Smooth muscle cell (in vitro differentiated cells): Measurements from ENCODE around the gene PLXNA2. TPM values are rescaled to one million over a fixed set of nuclear protein-coding genes. Genes with fewer than 3 reads are reported as not detected.

Experiments used
- DNase-seq: peaks from one replicate; lab custom pipeline; 2025; ENCODE audit not compliant: unreplicated experiment; lab: John Stamatoyannopoulos, UW
- H2AFZ ChIP-seq: fragments of 200-600 bp; sonication (generic); 2 replicates; pipeline ENCODE4 v1.6.0; 2016; ENCODE audit warnings: antibody characterized with exemption, low read depth, mild to moderate bottlenecking
- H3F3A ChIP-seq: fragments of 200-600 bp; sonication (generic); 2 replicates; pipeline ENCODE4 v1.6.0; 2017; ENCODE audit warnings: antibody characterized with exemption, low read depth
- H3K27ac ChIP-seq: fragments of 200-600 bp; sonication (generic); 2 replicates; pipeline ENCODE4 v1.5.1; 2016; ENCODE audit warnings: low read depth, mild to moderate bottlenecking
- H3K27me3 ChIP-seq: fragments of 200-600 bp; sonication (generic); 2 replicates; pipeline ENCODE4 v1.6.1; 2016; ENCODE audit warnings: low read depth, mild to moderate bottlenecking
- H3K36me3 ChIP-seq: fragments of 200-600 bp; sonication (generic); 2 replicates; pipeline ENCODE4 v1.5.1; 2016; ENCODE audit warnings: low read depth
- H3K4me1 ChIP-seq: fragments of 200-600 bp; sonication (generic); 2 replicates; pipeline ENCODE4 v1.5.1; 2016; ENCODE audit warnings: low read depth
- H3K4me2 ChIP-seq: fragments of 200-600 bp; sonication (generic); 2 replicates; pipeline ENCODE4 v1.6.0; 2016; ENCODE audit warnings: mild to moderate bottlenecking
- H3K4me3 ChIP-seq: fragments of 200-600 bp; sonication (generic); 2 replicates; pipeline ENCODE4 v1.5.1; 2016; ENCODE audit warnings: mild to moderate bottlenecking
- H3K79me2 ChIP-seq: fragments of 200-600 bp; sonication (generic); 2 replicates; pipeline ENCODE4 v1.6.0; 2016; ENCODE audit warnings: low read depth, mild to moderate bottlenecking
- H3K9ac ChIP-seq: fragments of 200-600 bp; sonication (generic); 2 replicates; pipeline ENCODE4 v1.6.0; 2016; ENCODE audit warnings: low read depth
- H3K9me3 ChIP-seq: fragments of 200-600 bp; sonication (generic); replicated peaks from 2 replicates; pipeline ENCODE4 v1.5.1; 2016; ENCODE audit warnings: low read depth
- H4K20me1 ChIP-seq: fragments of 200-600 bp; sonication (generic); 2 replicates; pipeline ENCODE4 v1.6.0; 2016; ENCODE audit warnings: low read depth
- CTCF ChIP-seq: fragments of 200-600 bp; sonication (generic); IDR thresholded peaks from 2 replicates; pipeline ENCODE4 v1.5.1; 2017; ENCODE audit warnings: borderline replicate concordance, mild to moderate bottlenecking, antibody characterized with exemption; ENCODE audit not compliant: insufficient read depth, poor library complexity, severe bottlenecking
- WGBS: methylation state at CpG from one replicate; pipeline ENCODE4 v1.1.7; 2016; ENCODE audit warnings: low lambda C conversion rate; 5-methylcytosine and 5-hydroxymethylcytosine counted together
- polyA plus RNA-seq: library from polyadenylated mRNA; unstranded; fragments of >200 nt; fragmentation: Nextera tagmentation; extraction: Ambion mirVana; gene quantifications from 2 replicates; pipeline ENCODE4 v1.2.1, GENCODE V29; 2016
- total RNA-seq: library from RNA; depleted of rRNA; stranded (reverse); fragments of >200 nt; gene quantifications from 2 replicates; pipeline ENCODE4 v1.2.3, GENCODE V29; 2014

The PLXNA2 gene
- total and polyA plus RNA-seq, 2 experiments from 2014 or later, result 8.2 to 8.7 TPM

- Histone ChIP-seq H3K36me3 (no peaks in the 10 kb centered on the region), H3K4me2 (no peak overlapping the region), H3K9me3 (no peaks in the 10 kb centered on the region), H3K4me3 (no peak overlapping the region), H3K4me1 (peaks cover 27% of the 10 kb centered on the region), H4K20me1 (no peaks in the 10 kb centered on the region), H3K27ac (no peak overlapping the region), H3K9ac (no peak overlapping the region), H3K27me3 (no peaks in the 10 kb centered on the region), H2AFZ (no peak overlapping the region), H3K79me2 (no peaks in the 10 kb centered on the region), H3F3A (peaks cover 10% of the 10 kb centered on the region)
- TF ChIP-seq CTCF, result no peak
- WGBS, result 84% methylated on average over 3 of the region's 3 CpGs
- DNase-seq, result no peak
These were observed 27.1 kb upstream of the PLXNA2 start for GRCh38 chr1:208271236-208271635.

GRCh38 chr1:208270651-208271141 lies 26.5 kb upstream of the PLXNA2 start:
- H3K9me3 ChIP-seq, result no peaks in the 10 kb centered on the region
- no peak overlapping the region for H2AFZ ChIP-seq
- no peak for TF ChIP-seq CTCF
- no peak overlapping the region for H3K27ac ChIP-seq
- no peaks in the 10 kb centered on the region for H3K36me3 ChIP-seq
- no peaks in the 10 kb centered on the region for H3K79me2 ChIP-seq
- no peaks in the 10 kb centered on the region for H3K27me3 ChIP-seq
- peaks cover 10% of the 10 kb centered on the region for H3F3A ChIP-seq
- no peak for DNase-seq
- peak overlapping the region; percentile 46 for H3K4me2 ChIP-seq
- WGBS, result 71% methylated on average over 2 of the region's 2 CpGs
- H4K20me1 ChIP-seq, result no peaks in the 10 kb centered on the region
- H3K9ac ChIP-seq, result no peak overlapping the region
- H3K4me3 ChIP-seq, result no peak overlapping the region
- H3K4me1 ChIP-seq, result peaks cover 27% of the 10 kb centered on the region

GRCh38 chr1:208269338-208269666 lies 25.1 kb upstream of the PLXNA2 start:
- H3K27me3 ChIP-seq, result no peaks in the 10 kb centered on the region
- H3K4me2 ChIP-seq, result no peak overlapping the region
- no peak overlapping the region for H3K27ac ChIP-seq
- DNase-seq, result no peak
- no peaks in the 10 kb centered on the region for H3K79me2 ChIP-seq
- H3K4me3 ChIP-seq, result no peak overlapping the region
- no peak for TF ChIP-seq CTCF
- peaks cover 27% of the 10 kb centered on the region for H3K4me1 ChIP-seq
- no peaks in the 10 kb centered on the region for H4K20me1 ChIP-seq
- no peak overlapping the region for H3K9ac ChIP-seq
- no peaks in the 10 kb centered on the region for H3K9me3 ChIP-seq
- WGBS, result 84% methylated on average over 6 of the region's 6 CpGs
- no peaks in the 10 kb centered on the region for H3K36me3 ChIP-seq
- peaks cover 10% of the 10 kb centered on the region for H3F3A ChIP-seq
- H2AFZ ChIP-seq, result no peak overlapping the region

- Histone ChIP-seq H2AFZ (no peak overlapping the region), H3K27ac (no peak overlapping the region)
These were observed 24.6 kb upstream of the PLXNA2 start for GRCh38 chr1:208268541-208269337.

More at GRCh38 chr1:208268541-208269337, 24.6 kb upstream of the PLXNA2 start:
- Histone ChIP-seq H3K4me2 (no peak overlapping the region), H3K4me3 (no peak overlapping the region), H3K4me1 (peaks cover 27% of the 10 kb centered on the region), H3K9me3 (no peaks in the 10 kb centered on the region), H3K36me3 (no peaks in the 10 kb centered on the region), H3K9ac (no peak overlapping the region), H4K20me1 (no peaks in the 10 kb centered on the region), H3F3A (peaks cover 10% of the 10 kb centered on the region), H3K79me2 (no peaks in the 10 kb centered on the region), H3K27me3 (no peaks in the 10 kb centered on the region)
- 78% methylated on average over 9 of the region's 9 CpGs for WGBS
- no peak for TF ChIP-seq CTCF
- DNase-seq, result no peak
